ENCODE results near the gene B3GNT9.

Gene B3GNT9

GRCh38 chr16:67185651-67186134 is 34.9 kb upstream of the B3GNT9 start:
- no peak for DNase-seq (ENCODE audit: low read depth, low spot score)

- peak; percentile 96 for DNase-seq (ENCODE audit: low read depth, low spot score)
These were observed 34.3 kb upstream of the B3GNT9 start for GRCh38 chr16:67184995-67185650.

- DNase-seq (ENCODE audit: low read depth, low spot score), result no peak
These were observed 33.7 kb upstream of the B3GNT9 start for GRCh38 chr16:67184453-67184994.

- peak; percentile 98 for DNase-seq (ENCODE audit: low read depth, low spot score)
These were observed 33.0 kb upstream of the B3GNT9 start, which contains the start of gene MATCAP1 for GRCh38 chr16:67183627-67184452. Gene MATCAP1, minus strand, starts transcription at chr16:67183963. Its CDS starts 3,353 bp downstream, at chr16:67180610.

- no peak for DNase-seq (ENCODE audit: low read depth, low spot score)
These were observed 32.5 kb upstream of the B3GNT9 start for GRCh38 chr16:67183284-67183626.

- DNase-seq (ENCODE audit: low read depth, low spot score), result no peak
These were observed 31.5 kb upstream of the B3GNT9 start for GRCh38 chr16:67182288-67182687.

GRCh38 chr16:67181346-67181745 is 30.5 kb upstream of the B3GNT9 start:
- no peak for DNase-seq (ENCODE audit: low read depth, low spot score)

GRCh38 chr16:67180166-67180565 is 29.4 kb upstream of the B3GNT9 start:
- DNase-seq (ENCODE audit: low read depth, low spot score), result no peak

GRCh38 chr16:67179421-67180080 is 28.8 kb upstream of the B3GNT9 start:
- no peak for DNase-seq (ENCODE audit: low read depth, low spot score)

GRCh38 chr16:67177743-67178699 is 27.2 kb upstream of the B3GNT9 start:
- DNase-seq (ENCODE audit: low read depth, low spot score), result peak; percentile 87

- DNase-seq (ENCODE audit: low read depth, low spot score), result no peak
These were observed 25.9 kb upstream of the B3GNT9 start for GRCh38 chr16:67176662-67177061.

GRCh38 chr16:67174706-67175231 is 24.0 kb upstream of the B3GNT9 start:
- DNase-seq (ENCODE audit: low read depth, low spot score), result no peak

GRCh38 chr16:67173808-67174705 is 23.3 kb upstream of the B3GNT9 start:
- peak; percentile 80 for DNase-seq (ENCODE audit: low read depth, low spot score)

GRCh38 chr16:67173323-67173722 is 22.5 kb upstream of the B3GNT9 start:
- DNase-seq (ENCODE audit: low read depth, low spot score), result no peak

GRCh38 chr16:67170949-67171649 is 20.3 kb upstream of the B3GNT9 start:
- no peak for DNase-seq (ENCODE audit: low read depth, low spot score)

- peak; percentile 90 for DNase-seq (ENCODE audit: low read depth, low spot score)
These were observed 19.6 kb upstream of the B3GNT9 start, which contains the start of gene NOL3 for GRCh38 chr16:67170168-67170948. Gene NOL3, plus strand, starts transcription at chr16:67170538.

GRCh38 chr16:67169642-67170167 is 18.9 kb upstream of the B3GNT9 start:
- DNase-seq (ENCODE audit: low read depth, low spot score), result peak; percentile 88

- no peak for DNase-seq (ENCODE audit: low read depth, low spot score)
These were observed 18.2 kb upstream of the B3GNT9 start for GRCh38 chr16:67169011-67169451.
